ENCODE results near the gene DENND2D.

Gene DENND2D, protein sequence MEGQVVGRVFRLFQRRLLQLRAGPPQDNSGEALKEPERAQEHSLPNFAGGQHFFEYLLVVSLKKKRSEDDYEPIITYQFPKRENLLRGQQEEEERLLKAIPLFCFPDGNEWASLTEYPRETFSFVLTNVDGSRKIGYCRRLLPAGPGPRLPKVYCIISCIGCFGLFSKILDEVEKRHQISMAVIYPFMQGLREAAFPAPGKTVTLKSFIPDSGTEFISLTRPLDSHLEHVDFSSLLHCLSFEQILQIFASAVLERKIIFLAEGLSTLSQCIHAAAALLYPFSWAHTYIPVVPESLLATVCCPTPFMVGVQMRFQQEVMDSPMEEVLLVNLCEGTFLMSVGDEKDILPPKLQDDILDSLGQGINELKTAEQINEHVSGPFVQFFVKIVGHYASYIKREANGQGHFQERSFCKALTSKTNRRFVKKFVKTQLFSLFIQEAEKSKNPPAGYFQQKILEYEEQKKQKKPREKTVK

DNA sequence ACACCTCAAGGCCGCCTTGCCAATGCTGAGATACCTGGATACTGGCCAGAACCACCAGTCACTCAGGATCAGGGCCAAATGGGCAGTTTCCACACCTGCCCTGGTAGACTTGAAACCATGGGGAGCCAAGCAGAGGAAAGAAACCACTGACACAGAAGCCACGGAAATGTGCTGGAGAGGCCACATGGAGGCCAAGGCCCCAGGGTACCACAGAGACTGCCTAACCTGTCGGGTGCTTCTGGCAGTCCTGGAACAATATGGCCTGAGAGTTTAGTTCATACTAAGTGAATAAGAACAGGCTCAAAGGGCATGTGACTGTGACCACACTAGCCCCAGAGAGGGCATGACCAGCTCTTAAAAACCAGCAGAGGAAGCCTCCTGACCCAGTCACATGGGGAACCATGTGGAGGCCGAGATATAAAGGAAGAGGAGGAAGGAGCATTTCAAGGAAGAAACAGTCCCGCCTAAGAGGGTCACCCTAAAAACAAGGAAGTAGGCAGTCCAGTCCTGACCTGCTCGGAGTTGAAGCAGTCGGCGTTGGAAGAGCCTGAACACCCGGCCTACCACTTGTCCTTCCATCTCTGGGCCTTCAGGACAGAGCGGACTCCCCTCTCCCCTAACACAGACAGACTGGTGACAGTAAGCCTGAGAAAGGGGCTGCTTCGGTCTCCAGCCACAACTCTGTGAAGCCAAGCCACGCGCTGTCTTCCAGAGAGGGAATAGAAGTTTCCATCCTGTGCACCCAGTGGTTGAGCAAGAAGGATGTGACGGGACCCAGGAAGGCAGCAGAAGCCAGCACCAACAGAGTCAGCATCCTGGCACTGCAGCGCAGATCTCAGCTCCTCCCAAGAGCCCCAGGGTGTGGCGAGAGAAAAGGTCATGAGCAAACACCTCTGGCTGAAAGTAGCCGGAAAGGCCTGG lies at the start of gene DENND2D:
Gene DENND2D (minus strand): TSS at position 766 of the 921 bp plus-strand sequence. CDS start 187 bp downstream, at position 579.
- DNase-seq: peak; percentile 46 to 49

DNA sequence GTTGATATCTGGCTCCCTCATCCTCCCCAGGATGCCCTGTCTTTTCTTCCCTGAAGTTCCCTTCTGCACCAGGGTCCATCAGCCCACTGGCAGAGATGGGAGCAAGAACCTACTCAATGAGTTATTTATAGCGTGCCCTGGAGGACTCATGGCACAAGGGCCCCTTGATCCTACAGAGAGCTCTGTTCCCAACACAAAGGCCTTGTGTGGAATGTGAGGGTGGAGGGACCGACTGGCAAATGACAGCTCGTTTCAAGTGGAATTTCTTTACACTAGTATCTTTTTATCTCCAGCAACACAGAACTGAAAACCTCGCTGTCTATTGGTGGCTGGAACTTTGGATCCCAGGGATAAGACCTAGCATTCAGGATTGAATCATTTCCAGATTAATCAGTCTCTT lies 49.5 kb upstream of the DENND2D start:
- no peak for DNase-seq

DNA sequence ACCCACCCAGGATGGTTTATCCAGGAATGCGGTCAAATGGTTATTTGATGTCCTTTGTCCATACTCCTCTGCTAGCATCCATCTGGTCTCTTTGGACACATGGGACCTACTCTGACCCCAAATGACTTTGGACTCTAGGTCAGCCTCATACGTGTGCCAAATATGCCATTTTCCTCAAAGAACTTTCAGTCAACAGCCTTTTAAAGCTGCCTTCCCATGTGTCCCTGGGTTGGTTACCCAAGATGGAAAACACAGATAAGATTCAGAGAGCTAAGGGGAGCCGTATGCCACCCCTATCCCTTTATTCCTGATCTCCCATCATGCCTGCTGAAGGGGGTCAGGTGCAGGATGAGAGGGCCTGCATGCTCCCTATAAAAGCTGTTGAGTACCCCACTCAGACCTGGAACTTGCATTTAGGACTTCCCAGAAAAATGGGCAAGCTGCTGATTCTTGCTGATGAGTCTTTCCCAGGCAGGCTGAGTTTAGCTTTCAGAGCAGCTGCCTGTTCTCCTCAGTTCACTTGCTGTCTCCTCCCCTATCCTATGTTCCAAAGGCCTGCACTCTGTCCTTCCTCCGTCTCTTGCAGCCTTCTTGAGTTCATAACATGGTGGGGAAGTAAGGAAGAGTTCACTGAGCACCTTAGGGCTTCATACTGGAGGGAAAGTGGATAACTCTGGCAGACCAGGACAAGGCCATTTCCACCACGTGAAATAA lies 46.8 kb upstream of the DENND2D start:
- DNase-seq: no peak

DNA sequence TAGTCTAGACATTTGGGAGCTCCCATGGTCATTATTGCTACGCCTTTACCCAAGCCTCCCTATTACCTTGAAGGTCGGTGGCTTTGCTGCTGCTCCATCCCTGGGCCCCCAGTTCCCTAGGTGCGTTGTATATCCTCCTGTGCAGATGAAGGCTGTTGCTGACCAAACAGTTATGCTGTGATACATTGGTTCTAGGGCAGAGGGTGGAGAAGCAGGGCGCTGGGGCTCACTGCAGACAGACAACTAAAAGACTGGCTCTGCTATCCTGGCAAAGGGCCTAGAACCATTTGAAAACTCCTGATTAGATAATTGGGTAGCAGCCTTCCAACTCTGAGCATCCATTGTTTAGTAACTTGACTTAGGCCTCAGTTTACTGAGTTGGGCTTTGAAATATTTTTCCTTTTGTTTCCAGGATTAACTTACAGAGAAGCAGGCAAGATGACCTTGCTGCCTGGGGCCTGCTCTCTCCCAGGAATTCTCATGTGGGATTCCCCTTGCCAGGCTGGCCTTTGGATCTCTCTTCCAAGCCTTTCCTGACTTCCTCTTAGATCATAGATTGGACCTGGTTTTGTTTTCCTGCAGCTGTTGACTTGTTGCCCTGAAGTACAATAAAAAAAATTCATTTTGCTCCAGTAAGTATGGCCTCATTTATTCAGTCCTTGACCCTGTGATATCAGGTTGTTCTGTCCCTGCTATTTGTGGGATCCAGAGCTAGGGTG lies 42.5 kb upstream of the DENND2D start:
- DNase-seq: no peak

DNA sequence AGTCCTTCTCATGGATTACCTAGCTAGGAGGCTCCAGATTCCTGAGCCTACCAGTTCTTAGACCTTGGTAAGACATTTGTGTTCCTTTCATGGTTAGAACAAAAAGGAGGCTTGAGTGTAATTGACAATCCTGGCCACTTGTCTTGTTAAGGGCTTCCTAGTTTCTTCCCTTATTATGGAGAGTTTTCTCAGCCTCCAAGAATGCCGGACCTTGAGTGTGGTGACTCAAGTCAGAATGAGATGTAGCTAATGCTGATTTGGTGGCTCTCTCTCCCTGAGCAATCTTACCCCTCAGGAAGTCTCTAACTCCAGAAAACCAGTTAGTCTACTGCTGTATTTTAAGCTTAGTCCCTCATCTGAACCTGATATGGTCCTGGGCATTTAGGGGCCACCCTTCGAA lies 41.4 kb upstream of the DENND2D start:
- DNase-seq: no peak

DNA sequence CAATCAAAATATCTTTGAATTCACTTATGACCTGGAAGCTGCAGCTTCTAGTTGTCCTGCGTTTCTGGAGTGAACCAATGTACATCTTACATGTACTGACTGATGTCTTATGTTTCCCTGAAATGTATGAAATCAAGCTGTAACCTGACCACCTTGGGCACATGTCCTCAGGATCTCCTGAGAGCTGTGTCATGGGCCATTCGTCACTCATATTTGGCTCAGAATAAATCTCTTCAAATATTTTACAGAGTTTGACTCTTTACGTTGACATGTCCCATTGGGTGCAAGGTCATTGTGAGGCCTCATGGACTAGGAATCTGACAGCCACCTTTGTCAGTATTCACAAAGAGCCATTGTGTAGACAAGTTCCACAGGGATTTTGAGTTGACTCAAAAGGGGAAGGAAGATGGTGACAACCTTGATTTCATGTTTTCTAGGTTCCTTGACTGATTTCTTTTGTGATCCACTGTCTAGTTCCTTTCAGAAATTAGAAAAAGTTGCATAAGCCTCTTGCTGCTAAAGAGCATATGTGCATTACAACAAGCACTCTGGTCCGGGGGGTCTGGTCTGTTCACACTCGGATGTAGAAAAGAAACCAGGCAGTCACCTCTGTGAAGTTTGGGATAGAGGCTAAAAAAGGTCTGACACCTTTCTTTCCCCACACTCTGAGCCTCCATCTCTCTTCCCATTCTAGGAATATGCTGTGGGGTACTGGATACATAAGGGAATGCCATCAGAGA lies 37.8 kb upstream of the DENND2D start:
- DNase-seq: no peak

DNA sequence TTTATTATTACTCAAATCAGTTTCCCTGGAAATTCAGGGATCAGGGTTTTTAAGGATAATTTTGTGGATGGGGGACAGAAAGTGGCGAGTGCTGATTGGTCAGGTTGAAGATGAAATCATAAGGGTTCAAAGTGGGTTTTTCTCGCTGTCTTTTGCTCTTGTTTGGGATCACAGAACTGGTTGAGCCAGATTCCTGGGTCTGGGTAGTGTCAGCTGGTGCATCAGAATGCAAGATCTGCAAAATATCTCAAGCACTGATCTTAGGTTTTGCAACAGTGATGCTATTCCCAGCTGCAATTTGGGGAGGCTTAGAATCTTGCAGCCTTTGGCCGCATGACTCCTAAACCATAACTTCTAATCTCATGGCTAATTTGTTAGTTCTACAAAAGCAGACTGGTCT lies 36.4 kb upstream of the DENND2D start:
- DNase-seq: no peak

DNA sequence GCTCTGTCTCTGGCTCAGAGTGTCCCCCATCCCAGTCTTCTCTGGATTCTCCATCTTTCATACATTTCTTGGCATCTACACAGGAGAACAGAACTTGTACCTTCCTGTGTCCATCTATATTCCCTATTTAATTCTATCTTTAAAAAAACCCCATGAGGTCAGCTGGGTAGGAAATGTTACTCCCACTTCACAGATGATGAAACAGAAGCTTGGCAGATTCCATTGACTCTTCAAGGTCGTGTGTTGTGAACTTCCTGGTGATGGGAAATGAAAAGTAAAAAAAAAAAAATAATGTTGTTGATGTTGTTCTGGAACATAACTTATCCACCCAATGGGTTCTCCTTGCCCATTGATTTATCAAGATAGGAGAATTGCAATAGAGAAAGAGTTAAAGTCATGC lies 35.9 kb upstream of the DENND2D start:
- no peak for DNase-seq

DNA sequence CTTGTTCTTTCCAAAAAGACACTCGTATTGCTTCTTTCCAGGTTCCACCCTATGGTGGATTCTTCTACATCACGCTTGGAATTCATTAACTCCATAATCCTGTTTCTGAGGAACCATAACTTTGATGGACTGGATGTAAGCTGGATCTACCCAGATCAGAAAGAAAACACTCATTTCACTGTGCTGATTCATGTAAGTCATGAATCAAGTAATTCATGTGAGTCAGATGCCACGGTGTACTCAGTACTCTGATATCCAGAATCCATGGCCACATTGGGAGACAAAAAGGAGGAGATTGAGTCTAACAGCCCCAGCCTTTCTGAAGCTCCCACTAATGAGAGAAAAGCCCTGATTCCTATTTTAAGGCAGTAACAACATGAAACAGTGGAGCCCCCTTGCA lies 34.4 kb upstream of the DENND2D start:
- DNase-seq: no peak

DNA sequence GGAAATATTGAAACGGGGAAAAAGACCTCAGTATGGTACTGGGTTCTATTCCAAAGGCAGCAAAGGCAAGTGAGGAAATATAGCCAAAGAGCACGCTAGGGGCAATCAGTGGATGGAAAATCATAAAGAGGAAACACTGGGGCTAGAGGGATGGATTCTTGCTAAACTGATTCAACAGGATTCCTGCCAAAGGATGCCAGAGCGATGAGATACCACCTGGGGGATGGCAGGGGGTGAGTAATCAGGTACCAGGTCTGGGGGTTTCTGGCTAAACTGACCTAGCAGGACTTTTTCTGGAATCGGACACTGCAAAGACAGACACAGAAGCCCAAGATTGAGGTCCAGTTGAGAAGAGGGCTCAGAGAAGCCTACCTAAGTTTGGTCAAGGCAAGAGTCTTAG lies 33.8 kb upstream of the DENND2D start:
- DNase-seq: no peak

DNA sequence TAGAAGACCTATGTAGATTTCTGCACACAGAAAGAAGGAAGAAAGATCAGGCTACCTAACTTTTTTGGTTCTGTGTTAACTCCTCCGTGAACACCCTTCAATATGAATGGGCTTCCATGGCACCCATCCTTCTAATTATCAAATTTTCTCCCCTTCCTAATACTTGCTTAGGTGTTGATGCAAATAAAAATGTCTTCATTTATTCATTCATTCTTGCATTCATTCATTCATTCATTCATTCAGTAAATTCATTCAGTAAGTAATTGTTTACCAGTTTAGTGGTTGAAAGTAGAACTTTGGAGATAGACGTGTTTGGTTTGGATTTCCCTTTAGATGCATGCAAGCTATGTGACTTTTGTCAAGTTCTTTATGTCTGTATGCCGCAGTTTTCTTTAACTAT lies 31.7 kb upstream of the DENND2D start:
- no peak for DNase-seq

DNA sequence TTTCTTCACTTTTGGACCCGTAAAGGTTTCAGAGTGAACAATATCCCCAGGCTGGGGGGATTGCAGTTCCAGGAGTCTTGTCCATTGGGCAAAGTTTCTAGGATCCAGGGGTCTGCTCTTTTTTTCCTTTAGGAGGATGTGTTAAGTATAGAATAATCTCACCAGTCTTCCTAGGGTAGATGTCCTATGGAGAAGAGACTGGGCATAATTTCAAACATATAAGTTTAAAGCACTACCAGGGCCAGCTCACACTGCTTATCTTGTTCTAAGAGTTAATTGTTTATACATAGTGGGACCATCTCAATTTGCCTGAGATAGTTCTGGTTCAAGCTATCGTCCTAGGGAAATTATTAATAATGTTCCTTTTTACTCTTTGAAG lies 28.3 kb upstream of the DENND2D start:
- DNase-seq: no peak

DNA sequence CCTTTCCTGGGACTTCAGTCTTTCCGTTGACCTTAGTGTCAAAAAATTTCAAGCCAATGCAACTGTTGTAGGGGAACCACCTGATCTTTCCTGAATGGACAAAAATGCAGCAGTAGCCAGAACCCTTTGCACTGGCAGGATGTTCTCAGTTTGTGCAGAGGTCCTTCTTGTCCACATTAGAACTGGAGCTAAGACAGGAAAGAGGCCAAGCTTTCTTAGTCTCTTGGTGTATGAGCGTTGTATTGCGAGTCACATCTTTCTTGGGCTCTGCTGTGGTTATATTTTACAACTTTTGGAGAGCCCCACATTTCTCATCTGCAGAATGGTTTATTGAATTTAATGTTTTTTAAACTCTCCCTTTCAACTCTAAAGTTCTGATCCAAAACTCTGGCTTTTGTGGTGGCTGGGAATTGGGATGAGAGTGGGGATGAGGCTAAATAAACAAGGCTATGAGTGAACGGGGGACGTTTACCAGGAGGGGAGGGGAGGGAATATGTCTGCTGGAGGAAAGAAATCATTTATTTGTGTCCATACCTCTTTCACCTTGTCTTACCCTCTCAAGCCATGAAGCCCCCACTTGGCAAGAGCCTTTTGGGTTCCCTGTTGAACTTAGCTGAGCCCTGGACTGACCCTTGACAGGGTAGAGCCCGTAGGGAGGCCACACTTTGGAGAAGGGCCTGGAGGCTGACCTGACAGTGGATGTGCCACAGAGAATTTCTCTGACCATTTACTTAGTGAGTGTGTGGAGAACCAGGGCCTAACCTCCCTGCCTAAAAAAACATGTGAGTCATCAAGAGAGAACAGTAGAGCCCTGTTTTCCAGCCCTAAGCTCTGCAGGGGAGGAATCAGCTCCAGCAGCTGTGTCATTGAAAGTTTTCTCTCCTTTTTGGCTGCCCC lies 27.7 kb upstream of the DENND2D start:
- DNase-seq: no peak

DNA sequence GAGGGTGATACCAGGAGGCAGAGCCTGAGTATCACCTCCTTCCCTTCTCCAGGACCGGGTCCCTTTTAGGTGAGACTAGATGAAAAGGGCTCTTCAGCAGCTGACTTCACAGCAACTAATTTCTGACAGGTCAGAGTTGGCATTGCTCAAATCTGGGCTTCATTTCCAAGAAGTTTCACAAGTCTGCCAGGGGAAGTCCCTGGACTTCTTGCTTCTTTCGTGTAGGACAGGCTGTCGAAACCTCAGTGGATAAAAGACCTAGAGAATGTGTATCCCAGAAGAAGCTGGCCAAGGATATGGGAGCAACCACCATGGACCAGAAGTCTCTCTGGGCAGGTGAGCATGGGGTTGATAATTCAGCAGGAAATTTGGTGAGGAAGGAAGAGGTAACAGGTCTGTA lies 27.0 kb upstream of the DENND2D start, which contains the start of gene CHI3L2:
Gene CHI3L2 (plus strand): TSS at position 280 of the 400 bp plus-strand sequence. CDS start 17 bp downstream, at position 297.
- DNase-seq: no peak

DNA sequence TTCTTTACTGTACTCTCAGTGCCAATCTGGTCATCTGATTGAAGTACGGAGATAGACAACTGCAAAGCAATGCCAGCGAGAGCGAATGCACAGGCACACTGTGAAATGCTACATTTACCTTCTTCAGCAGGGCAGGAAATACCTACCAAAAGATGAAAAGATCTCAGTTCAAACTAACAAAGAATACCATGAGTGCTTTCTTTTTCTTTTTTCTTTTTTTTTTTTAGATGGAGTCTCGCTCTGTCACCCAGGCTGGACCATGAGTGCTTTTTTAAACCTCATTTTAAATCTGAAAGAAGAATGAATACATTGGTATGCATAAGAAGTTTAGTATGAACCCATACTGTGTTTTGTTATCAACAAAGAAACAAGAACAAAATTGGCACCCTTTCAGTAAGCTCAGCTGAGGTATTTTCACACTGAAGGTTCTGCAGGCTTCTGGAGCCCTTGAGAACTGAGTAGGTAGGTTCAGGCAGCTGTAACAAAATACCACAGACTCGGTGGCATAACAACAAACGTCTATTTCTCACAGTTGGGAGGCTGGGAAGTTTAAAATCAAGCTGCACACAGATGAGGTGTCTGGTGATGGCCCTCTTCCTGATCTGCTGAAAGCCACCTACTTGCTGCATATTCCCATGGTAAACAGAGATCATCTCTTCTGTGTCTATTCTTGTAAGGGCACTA lies 25.4 kb upstream of the DENND2D start:
- no peak for DNase-seq

DNA sequence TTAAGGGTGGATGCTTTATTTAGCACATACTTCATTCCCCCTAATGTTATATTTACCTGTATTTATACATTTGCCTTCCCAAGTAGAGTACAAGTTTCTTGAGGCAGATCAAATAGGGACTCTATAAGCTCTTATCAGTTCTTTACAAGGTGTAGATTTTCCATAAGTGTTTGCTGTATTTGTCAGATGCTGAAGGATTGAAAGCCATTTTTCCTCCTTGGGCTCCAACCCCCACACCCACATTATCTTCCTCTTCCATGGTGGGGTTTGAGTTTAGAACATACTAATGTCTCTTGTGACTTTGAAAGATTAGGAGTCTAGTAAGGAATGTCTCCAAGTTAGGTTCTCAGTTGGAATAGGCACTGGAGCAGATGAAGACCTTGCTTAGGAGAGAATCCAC lies 24.6 kb upstream of the DENND2D start:
- DNase-seq: no peak

DNA sequence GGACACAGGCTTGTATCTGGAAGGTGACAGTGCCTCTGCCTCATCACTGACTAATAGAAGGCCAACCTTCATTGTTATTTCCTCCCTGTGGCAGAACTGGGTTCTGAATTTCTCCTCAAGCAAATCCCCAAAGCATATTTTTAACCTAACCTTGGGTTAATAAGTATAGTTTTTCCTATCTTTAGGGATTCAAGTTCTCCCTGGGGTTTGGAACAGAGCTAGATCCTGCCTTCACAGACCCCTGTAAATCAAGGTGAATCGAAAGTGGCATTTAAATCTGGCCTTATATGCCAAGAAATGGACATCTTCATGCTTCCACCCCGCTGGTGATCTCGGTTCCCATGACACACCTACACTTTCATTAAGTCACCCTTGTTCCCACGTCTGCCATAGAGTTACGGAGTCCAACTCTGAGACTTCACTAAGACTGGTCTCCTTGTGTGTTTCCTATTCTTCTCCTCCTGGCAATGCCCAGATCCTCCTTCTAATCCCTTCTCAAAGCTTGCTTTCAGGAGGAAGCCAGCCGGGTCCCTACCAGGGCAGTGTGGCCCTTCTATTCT lies 22.8 kb upstream of the DENND2D start:
- no peak for DNase-seq

DNA sequence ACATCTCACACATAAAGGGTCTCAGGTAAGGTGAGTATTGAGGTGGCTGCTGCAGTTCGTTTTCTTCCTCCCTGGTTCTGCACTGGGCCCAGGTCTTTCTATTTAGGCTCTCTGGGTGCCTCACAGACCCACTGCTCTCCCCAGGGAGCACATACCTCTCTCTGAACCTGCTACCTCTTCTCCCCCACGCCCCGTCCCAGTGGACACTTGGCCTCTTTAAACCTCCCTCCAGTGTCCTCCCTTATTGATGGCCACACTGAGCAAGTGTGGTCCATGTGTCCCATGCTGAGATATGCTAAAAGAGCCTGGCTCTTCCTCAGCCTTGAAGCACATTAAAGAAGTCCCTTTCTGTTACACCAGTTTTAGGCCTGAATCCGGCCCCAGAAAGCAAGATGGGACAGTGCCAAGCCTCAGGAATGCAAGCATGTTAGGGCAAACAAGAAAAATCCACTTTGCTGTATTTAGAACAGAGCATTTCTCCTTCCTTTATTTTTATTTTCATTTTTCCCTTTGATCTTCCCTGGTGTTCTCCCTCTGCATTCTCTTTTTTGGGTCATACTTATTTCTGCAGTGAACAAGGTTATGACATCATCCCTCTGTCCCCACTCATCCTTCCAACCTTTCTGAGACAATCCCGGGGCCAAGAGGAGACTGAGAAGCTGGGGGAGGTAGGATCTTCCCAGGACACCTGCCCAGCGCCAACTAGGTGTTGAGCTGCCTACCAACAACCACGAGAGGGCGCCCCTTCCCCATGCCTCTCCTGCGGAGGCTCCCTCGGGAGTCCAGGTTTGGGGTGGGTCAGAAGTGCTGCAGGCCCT lies 22.1 kb upstream of the DENND2D start:
- peak; percentile 65 to 67 for DNase-seq
